22Rv1 (cell line): ENCODE data around the gene UBR3.

Source experiments
- H3K27ac ChIP-seq: fragments of 450-650 bp; 2 replicates; pipeline ENCODE4 v1.5.1; 2017
- ZFX ChIP-seq: fragments of 450-650 bp; IDR thresholded peaks from 2 replicates; pipeline ENCODE4 v1.6.1; 2017; ENCODE audit warnings: antibody characterized with exemption, borderline replicate concordance
- TF ChIP-seq, protein P1 (sequence below): fragments of 450-650 bp; IDR thresholded peaks from 2 replicates; pipeline ENCODE4 v1.5.1; 2017; ENCODE audit warnings: mild to moderate bottlenecking

The UBR3 gene

DNA sequence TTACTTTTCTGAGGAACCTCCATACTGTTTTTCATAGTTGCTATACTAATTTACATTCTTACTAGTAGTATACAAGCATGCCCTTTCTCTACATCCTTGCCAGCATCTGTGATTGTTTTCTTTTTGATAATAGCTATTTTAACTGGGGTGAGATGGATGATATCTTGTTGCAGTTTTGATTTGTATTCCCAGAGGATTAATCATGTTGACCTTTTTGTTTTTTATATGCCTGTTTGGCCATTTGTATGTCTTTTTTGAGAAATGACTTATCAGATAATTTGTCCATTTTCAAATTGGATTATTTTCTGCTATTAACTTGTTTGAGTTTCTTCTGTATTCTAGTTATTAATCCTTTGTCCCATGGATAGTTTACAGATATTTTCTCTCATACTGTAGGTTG, 141.5 kb downstream of the UBR3 start:
- H3K27ac ChIP-seq, result no peak overlapping the region
- TF ChIP-seq, protein P1, sequence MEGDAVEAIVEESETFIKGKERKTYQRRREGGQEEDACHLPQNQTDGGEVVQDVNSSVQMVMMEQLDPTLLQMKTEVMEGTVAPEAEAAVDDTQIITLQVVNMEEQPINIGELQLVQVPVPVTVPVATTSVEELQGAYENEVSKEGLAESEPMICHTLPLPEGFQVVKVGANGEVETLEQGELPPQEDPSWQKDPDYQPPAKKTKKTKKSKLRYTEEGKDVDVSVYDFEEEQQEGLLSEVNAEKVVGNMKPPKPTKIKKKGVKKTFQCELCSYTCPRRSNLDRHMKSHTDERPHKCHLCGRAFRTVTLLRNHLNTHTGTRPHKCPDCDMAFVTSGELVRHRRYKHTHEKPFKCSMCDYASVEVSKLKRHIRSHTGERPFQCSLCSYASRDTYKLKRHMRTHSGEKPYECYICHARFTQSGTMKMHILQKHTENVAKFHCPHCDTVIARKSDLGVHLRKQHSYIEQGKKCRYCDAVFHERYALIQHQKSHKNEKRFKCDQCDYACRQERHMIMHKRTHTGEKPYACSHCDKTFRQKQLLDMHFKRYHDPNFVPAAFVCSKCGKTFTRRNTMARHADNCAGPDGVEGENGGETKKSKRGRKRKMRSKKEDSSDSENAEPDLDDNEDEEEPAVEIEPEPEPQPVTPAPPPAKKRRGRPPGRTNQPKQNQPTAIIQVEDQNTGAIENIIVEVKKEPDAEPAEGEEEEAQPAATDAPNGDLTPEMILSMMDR, result no peak
- no peak for TF ChIP-seq ZFX

DNA sequence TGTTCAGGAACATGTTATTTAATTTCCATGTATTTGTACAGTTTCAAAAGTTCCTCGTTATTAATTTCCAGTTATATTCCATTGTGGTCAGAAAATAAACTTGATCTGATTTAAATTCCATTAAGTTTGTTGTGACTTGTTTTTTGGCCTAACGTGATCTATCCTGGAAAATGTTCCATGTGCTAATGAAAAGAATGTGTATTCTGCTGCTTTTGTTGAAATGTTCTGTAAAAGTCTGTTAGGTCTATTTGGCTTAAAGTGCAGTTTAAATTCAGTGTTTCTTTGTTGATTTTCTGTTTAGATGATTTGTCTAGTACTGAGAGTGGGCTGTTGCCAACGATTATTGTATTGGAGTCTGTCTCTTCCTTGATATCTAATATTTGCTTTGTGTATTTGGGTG, 148.0 kb downstream of the UBR3 start:
- TF ChIP-seq, protein P1, result no peak
- TF ChIP-seq ZFX, result no peak
- H3K27ac ChIP-seq, result no peak overlapping the region

GRCh38 chr2:169976335-169976851, 149.1 kb downstream of the UBR3 start:
- no peak overlapping the region for H3K27ac ChIP-seq
- TF ChIP-seq, protein P1, result no peak
- TF ChIP-seq ZFX, result no peak

DNA sequence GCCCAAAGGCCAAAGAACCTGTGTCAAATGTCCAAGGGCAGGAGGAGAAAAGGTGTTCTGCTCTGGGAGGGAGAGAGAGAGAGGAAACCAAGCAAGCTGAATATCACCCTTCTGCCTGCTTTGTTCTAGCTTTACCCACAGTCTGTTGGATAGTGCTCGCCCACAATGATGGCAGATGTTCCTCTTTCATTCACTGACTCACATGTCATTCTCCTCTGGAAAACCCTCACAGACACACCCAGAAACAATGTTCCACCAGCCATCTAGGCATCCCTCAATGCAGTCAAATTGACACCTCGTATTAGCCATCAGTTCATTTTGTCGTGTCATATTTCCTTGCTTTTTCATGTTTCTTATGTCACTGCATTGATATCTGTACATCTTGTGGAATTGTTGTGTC, 150.3 kb downstream of the UBR3 start:
- H3K27ac ChIP-seq, result no peak overlapping the region
- TF ChIP-seq, protein P1, result no peak
- no peak for TF ChIP-seq ZFX

GRCh38 chr2:169978402-169979017, 151.3 kb downstream of the UBR3 start:
- TF ChIP-seq ZFX, result no peak
- TF ChIP-seq, protein P1, result no peak
- H3K27ac ChIP-seq, result no peak overlapping the region

DNA sequence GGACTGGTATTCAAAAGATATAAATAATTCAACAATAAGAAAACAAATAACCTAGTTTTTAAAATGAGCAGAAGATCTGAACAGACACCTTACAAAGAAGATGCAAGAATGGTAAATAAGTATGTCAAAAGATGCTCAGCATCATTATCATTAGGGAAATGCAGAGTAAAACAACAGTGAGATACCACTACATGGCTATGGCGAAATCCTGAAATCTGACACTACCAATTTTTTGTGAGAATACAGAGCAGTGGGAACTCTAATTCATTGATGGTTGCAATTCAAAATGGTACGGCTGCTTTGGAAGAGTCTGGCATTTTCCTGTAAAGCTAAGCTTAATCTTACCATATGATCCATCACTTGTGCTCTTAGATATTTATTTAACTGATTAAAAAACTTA, 151.8 kb downstream of the UBR3 start:
- no peak for TF ChIP-seq ZFX
- H3K27ac ChIP-seq, result no peak overlapping the region

- TF ChIP-seq ZFX, result no peak
- TF ChIP-seq, protein P1, result no peak
- H3K27ac ChIP-seq, result no peak overlapping the region
These were observed 152.7 kb downstream of the UBR3 start for GRCh38 chr2:169980001-169980400.

GRCh38 chr2:169980643-169981042, 153.4 kb downstream of the UBR3 start:
- TF ChIP-seq, protein P1, result no peak
- no peak for TF ChIP-seq ZFX
- H3K27ac ChIP-seq, result no peak overlapping the region
